Hepatocyte (in vitro differentiated cells): ENCODE results near the gene SLC22A31. TPM values are rescaled to one million over a fixed set of nuclear protein-coding genes. Genes with fewer than 3 reads are reported as not detected.
"Not testable (repeated sequence)": the region's sequence is repeated elsewhere in the genome, so short reads cannot be mapped to it uniquely, and the experiment has no call there.

Source experiments
- DNase-seq: peaks from one replicate; pipeline ENCODE4 v3.0.0-alpha.2; 2016; ENCODE audit warnings: low spot score
- H2AFZ ChIP-seq: fragments of 200-600 bp; sonication (generic); 2 replicates; pipeline ENCODE4 v1.6.0; 2016; ENCODE audit warnings: antibody characterized with exemption, mild to moderate bottlenecking
- H3K27ac ChIP-seq: fragments of 200-600 bp; sonication (generic); 2 replicates; pipeline ENCODE4 v1.5.1; 2016; ENCODE audit warnings: mild to moderate bottlenecking
- H3K27me3 ChIP-seq: fragments of 200-600 bp; sonication (generic); 2 replicates; pipeline ENCODE4 v1.6.1; 2016
- H3K36me3 ChIP-seq: fragments of 200-600 bp; sonication (generic); replicated peaks from 2 replicates; pipeline ENCODE4 v1.5.1; 2016; ENCODE audit warnings: low read depth; ENCODE audit not compliant: insufficient read depth
- H3K4me1 ChIP-seq: fragments of 200-600 bp; sonication (generic); 2 replicates; pipeline ENCODE4 v1.5.1; 2016; ENCODE audit warnings: mild to moderate bottlenecking, moderate library complexity; ENCODE audit not compliant: insufficient read depth
- H3K4me2 ChIP-seq: fragments of 200-600 bp; sonication (generic); 2 replicates; pipeline ENCODE4 v1.6.0; 2016
- H3K4me3 ChIP-seq: fragments of 200-600 bp; sonication (generic); 2 replicates; pipeline ENCODE4 v1.5.1; 2016; ENCODE audit warnings: mild to moderate bottlenecking
- H3K79me2 ChIP-seq: fragments of 200-600 bp; sonication (generic); 2 replicates; pipeline ENCODE4 v1.6.0; 2017; ENCODE audit warnings: mild to moderate bottlenecking
- H3K9me2 ChIP-seq: fragments of 200-600 bp; sonication (generic); replicated peaks from 2 replicates; pipeline ENCODE4 v1.6.0; 2017; ENCODE audit warnings: mild to moderate bottlenecking; ENCODE audit not compliant: insufficient read depth
- H3K9me3 ChIP-seq: fragments of 200-600 bp; sonication (generic); 2 replicates; pipeline ENCODE4 v1.5.1; 2016; ENCODE audit warnings: low read depth, mild to moderate bottlenecking
- H4K20me1 ChIP-seq: fragments of 200-600 bp; sonication (generic); 2 replicates; pipeline ENCODE4 v1.6.0; 2016; ENCODE audit warnings: mild to moderate bottlenecking; ENCODE audit not compliant: insufficient read depth, poor library complexity, severe bottlenecking
- CTCF ChIP-seq: fragments of 200-600 bp; sonication (generic); IDR thresholded peaks from 2 replicates; pipeline ENCODE4 v1.5.1; 2016; ENCODE audit warnings: antibody characterized with exemption, mild to moderate bottlenecking; ENCODE audit not compliant: poor library complexity
- EZH2 ChIP-seq: fragments of 200-600 bp; sonication (generic); IDR thresholded peaks from 2 replicates; pipeline ENCODE4 v1.6.1; 2016; ENCODE audit warnings: antibody characterized with exemption, mild to moderate bottlenecking, borderline replicate concordance
- EZH2phosphoT487 ChIP-seq: fragments of 200-600 bp; sonication (generic); IDR thresholded peaks from one replicate; pipeline ENCODE4 v1.6.1; 2018; ENCODE audit warnings: antibody characterized with exemption, mild to moderate bottlenecking, low read depth, moderate library complexity; ENCODE audit not compliant: unreplicated experiment, severe bottlenecking
- WGBS: methylation state at CpG from one replicate; pipeline ENCODE4 v1.1.6; 2016; ENCODE audit warnings: low lambda C conversion rate; ENCODE audit errors: missing lambda C conversion rate; 5-methylcytosine and 5-hydroxymethylcytosine counted together
- polyA plus RNA-seq: library from polyadenylated mRNA; unstranded; fragments of >200 nt; fragmentation: Nextera tagmentation; extraction: Ambion mirVana; gene quantifications from 2 replicates; pipeline ENCODE4 v1.2.1, GENCODE V29; 2016
- total RNA-seq: library from RNA; depleted of rRNA; stranded (reverse); fragments of >200 nt; gene quantifications from 2 replicates; pipeline ENCODE4 v1.2.3, GENCODE V29; 2014

Gene SLC22A31
- total and polyA plus RNA-seq, 2 experiments from 2014 or later = 1.4 to 1.6 TPM

GRCh38 chr16:89167425-89167941, 32.9 kb downstream of the SLC22A31 start:
- no peak overlapping the region for H3K4me3 ChIP-seq
- H3K27ac ChIP-seq = no peak overlapping the region
- H3K36me3 ChIP-seq = no peaks in the 10 kb centered on the region
- no peaks in the 10 kb centered on the region for H3K27me3 ChIP-seq
- H3K9me2 ChIP-seq = no peaks in the 10 kb centered on the region
- no peaks in the 10 kb centered on the region for H4K20me1 ChIP-seq
- TF ChIP-seq CTCF = peak; percentile 71
- no peak for TF ChIP-seq EZH2
- peak; percentile 94 for DNase-seq
- no peaks in the 10 kb centered on the region for H3K9me3 ChIP-seq
- H2AFZ ChIP-seq = peak overlapping the region; percentile 56
- WGBS = 14% methylated on average over 11 of the region's 18 CpGs
- peak overlapping the region; percentile 66 for H3K4me2 ChIP-seq
- H3K4me1 ChIP-seq = peaks cover 12% of the 10 kb centered on the region
- no peaks in the 10 kb centered on the region for H3K79me2 ChIP-seq

GRCh38 chr16:89166696-89167424, 33.5 kb downstream of the SLC22A31 start:
- Histone ChIP-seq H3K36me3 (no peaks in the 10 kb centered on the region), H3K4me3 (no peak overlapping the region), H3K9me2 (no peaks in the 10 kb centered on the region), H4K20me1 (no peaks in the 10 kb centered on the region), H3K9me3 (no peaks in the 10 kb centered on the region), H3K27ac (no peak overlapping the region), H3K4me2 (peak overlapping the region; percentile 66), H2AFZ (peak overlapping the region; percentile 56), H3K27me3 (no peaks in the 10 kb centered on the region), H3K4me1 (peaks cover 12% of the 10 kb centered on the region), H3K79me2 (no peaks in the 10 kb centered on the region)
- WGBS = 72% methylated on average over 8 of the region's 18 CpGs
- TF ChIP-seq EZH2 (no peak), EZH2phosphoT487 (no peak), CTCF (no peak)
- no peak for DNase-seq

- not testable (repeated sequence) for H3K27me3 ChIP-seq, H3K79me2 ChIP-seq, H3K36me3 ChIP-seq, H3K4me3 ChIP-seq, H2AFZ ChIP-seq, H3K9me2 ChIP-seq, DNase-seq, H3K4me1 ChIP-seq, H4K20me1 ChIP-seq, H3K4me2 ChIP-seq, H3K9me3 ChIP-seq, H3K27ac ChIP-seq
- WGBS = 88% methylated on average over 9 of the region's 10 CpGs
Measured at GRCh38 chr16:89165681-89165979, 34.7 kb downstream of the SLC22A31 start.

GRCh38 chr16:89164847-89165680, 35.3 kb downstream of the SLC22A31 start:
- Histone ChIP-seq H3K4me1 (peaks cover 4% of the 10 kb centered on the region), H3K4me3 (no peak overlapping the region), H3K36me3 (no peaks in the 10 kb centered on the region), H3K79me2 (no peaks in the 10 kb centered on the region), H2AFZ (no peak overlapping the region), H3K27ac (no peak overlapping the region), H3K9me3 (no peaks in the 10 kb centered on the region), H3K27me3 (no peaks in the 10 kb centered on the region), H4K20me1 (no peaks in the 10 kb centered on the region), H3K9me2 (no peaks in the 10 kb centered on the region), H3K4me2 (no peak overlapping the region)
- whole genome bisulfite sequencing = 90% methylated on average over 12 of the region's 20 CpGs
- DNase-seq = no peak
- TF ChIP-seq EZH2 (no peak), CTCF (no peak), EZH2phosphoT487 (no peak)
